ENCODE results near the gene HTR1B.

GRCh38 chr6:77456531-77457248, 6.6 kb downstream of the HTR1B start:
- TF ChIP-seq POLR2A (IDR thresholded peaks at IDR 0.05; ENCODE audit: low read depth, low read length) (no peak), POLR2AphosphoS5 (IDR thresholded peaks at IDR 0.05; ENCODE audit: low read depth, low read length) (no peak), TAF1 (IDR thresholded peaks at IDR 0.05; ENCODE audit: borderline replicate concordance, low read depth, low read length) (no peak)

Data from GM12892 (cell line).